Activated CD4-positive, alpha-beta T cell treated with anti-CD3 and anti-CD28 coated beads, Interleukin-2, amount 10 ng/mL, durations not matched to agents 7 days and 5 days (primary cell): ENCODE results near the gene LUZP2. TPM values are rescaled to one million over a fixed set of nuclear protein-coding genes. Genes with fewer than 3 reads are reported as not detected.
"Not testable (repeated sequence)": the region's sequence is repeated elsewhere in the genome, so short reads cannot be mapped to it uniquely, and the experiment has no call there.

Source experiments
- CTCF ChIA-PET: fragments of 350-600 bp; sonication (Branson Sonifier 250); formaldehyde crosslinking; loops from one replicate; lab custom pipeline; 2021; ENCODE audit warnings: antibody characterized with exemption; lab: Charles Lee
- POLR2A ChIA-PET: fragments of 350-600 bp; sonication (Branson Sonifier 250); formaldehyde crosslinking; loops from one replicate; lab custom pipeline; 2021; ENCODE audit warnings: antibody characterized with exemption; lab: Charles Lee
- DNase-seq: peaks from one replicate; pipeline ENCODE4 v3.0.0-alpha.2; 2020
- H3K27ac Mint-ChIP-seq: one replicate; pipeline ENCODE4 v1.8.0; 2021; ENCODE audit warnings: mild to moderate bottlenecking, moderate library complexity, mixed read lengths
- H3K27me3 Mint-ChIP-seq: one replicate; pipeline ENCODE4 v1.8.0; 2021; ENCODE audit warnings: mixed read lengths
- H3K36me3 Mint-ChIP-seq: one replicate; pipeline ENCODE4 v1.8.0; 2021; ENCODE audit warnings: low read depth, mixed read lengths
- H3K4me1 Mint-ChIP-seq: one replicate; pipeline ENCODE4 v1.8.0; 2021; ENCODE audit warnings: mixed read lengths
- H3K4me3 Mint-ChIP-seq: one replicate; pipeline ENCODE4 v1.8.0; 2021; ENCODE audit warnings: mild to moderate bottlenecking, moderate library complexity, mixed read lengths
- H3K9me3 Mint-ChIP-seq: one replicate; pipeline ENCODE4 v1.8.0; 2021; ENCODE audit warnings: mixed read lengths
- total RNA-seq, 2 experiments: library from RNA; stranded (reverse); gene quantifications; one replicate each; pipeline ENCODE4 v1.2.3, GENCODE V29; 2021

Gene LUZP2
- total RNA-seq, 2 experiments from 2014 or later = not detected

- H3K27ac Mint-ChIP-seq = no peak overlapping the region
- peaks cover 4% of the 10 kb centered on the region for H3K9me3 Mint-ChIP-seq
- no peaks in the 10 kb centered on the region for H3K4me1 Mint-ChIP-seq
Observed at GRCh38 chr11:24886880-24887619, 390.2 kb downstream of the LUZP2 start.

GRCh38 chr11:24890426-24890825, 393.6 kb downstream of the LUZP2 start:
- no peak overlapping the region for H3K27ac Mint-ChIP-seq
- ChIA-PET POLR2A (no interaction called here), CTCF (no interaction called here)
- no peak for DNase-seq
- no peaks in the 10 kb centered on the region for H3K27me3 Mint-ChIP-seq
- no peaks in the 10 kb centered on the region for H3K4me1 Mint-ChIP-seq
- H3K9me3 Mint-ChIP-seq = no peaks in the 10 kb centered on the region
- H3K36me3 Mint-ChIP-seq = no peaks in the 10 kb centered on the region
- H3K4me3 Mint-ChIP-seq = no peak overlapping the region

More at GRCh38 chr11:24886880-24887619, 390.2 kb downstream of the LUZP2 start:
- Mint-ChIP-seq H3K27me3 (no peaks in the 10 kb centered on the region), H3K4me3 (no peak overlapping the region), H3K36me3 (no peaks in the 10 kb centered on the region)
- CTCF ChIA-PET = no interaction called here
- no peak for DNase-seq
- POLR2A ChIA-PET = no interaction called here

- H3K4me1 Mint-ChIP-seq, H3K4me3 Mint-ChIP-seq, CTCF ChIA-PET, H3K27ac Mint-ChIP-seq, H3K36me3 Mint-ChIP-seq, H3K27me3 Mint-ChIP-seq, DNase-seq, POLR2A ChIA-PET, H3K9me3 Mint-ChIP-seq: not testable (repeated sequence)
Observed at GRCh38 chr11:24891845-24892492, 395.1 kb downstream of the LUZP2 start.

- no peaks in the 10 kb centered on the region for H3K9me3 Mint-ChIP-seq
- H3K36me3 Mint-ChIP-seq = no peaks in the 10 kb centered on the region
- ChIA-PET POLR2A (no interaction called here), CTCF (interaction anchor here (1.0 kb wide), 1 partner anchor 17 kb away, joined by 3 read pairs; no protein-coding TSS in a partner anchor)
- H3K27ac Mint-ChIP-seq = no peak overlapping the region
- H3K27me3 Mint-ChIP-seq = no peaks in the 10 kb centered on the region
- H3K4me3 Mint-ChIP-seq = no peak overlapping the region
- no peaks in the 10 kb centered on the region for H3K4me1 Mint-ChIP-seq
- no peak for DNase-seq
Observed at GRCh38 chr11:24896118-24896835, 399.4 kb downstream of the LUZP2 start.

- ChIA-PET CTCF (no interaction called here), POLR2A (no interaction called here)
- no peaks in the 10 kb centered on the region for H3K27me3 Mint-ChIP-seq
- H3K27ac Mint-ChIP-seq = no peak overlapping the region
- H3K4me3 Mint-ChIP-seq = no peak overlapping the region
- DNase-seq = no peak
- H3K4me1 Mint-ChIP-seq = no peaks in the 10 kb centered on the region
- no peaks in the 10 kb centered on the region for H3K9me3 Mint-ChIP-seq
- H3K36me3 Mint-ChIP-seq = no peaks in the 10 kb centered on the region
Observed at GRCh38 chr11:24900514-24900913, 403.7 kb downstream of the LUZP2 start.

- H3K27me3 Mint-ChIP-seq = no peaks in the 10 kb centered on the region
- H3K4me3 Mint-ChIP-seq = no peak overlapping the region
- no peak for DNase-seq
- H3K36me3 Mint-ChIP-seq = no peaks in the 10 kb centered on the region
- H3K4me1 Mint-ChIP-seq = no peaks in the 10 kb centered on the region
- ChIA-PET CTCF (no interaction called here), POLR2A (no interaction called here)
- H3K9me3 Mint-ChIP-seq = no peaks in the 10 kb centered on the region
- no peak overlapping the region for H3K27ac Mint-ChIP-seq
Observed at GRCh38 chr11:24900960-24901549, 404.2 kb downstream of the LUZP2 start.

- ChIA-PET POLR2A (no interaction called here), CTCF (no interaction called here)
- peaks cover 2% of the 10 kb centered on the region for H3K9me3 Mint-ChIP-seq
- H3K4me3 Mint-ChIP-seq = no peak overlapping the region
- H3K27me3 Mint-ChIP-seq = no peaks in the 10 kb centered on the region
- no peak for DNase-seq
- no peaks in the 10 kb centered on the region for H3K36me3 Mint-ChIP-seq
- H3K27ac Mint-ChIP-seq = no peak overlapping the region
- H3K4me1 Mint-ChIP-seq = no peaks in the 10 kb centered on the region
Observed at GRCh38 chr11:24903555-24903954, 406.7 kb downstream of the LUZP2 start.

GRCh38 chr11:24925091-24925490, 428.2 kb downstream of the LUZP2 start:
- CTCF ChIA-PET = no interaction called here
- H3K9me3 Mint-ChIP-seq = peaks cover 2% of the 10 kb centered on the region
- H3K4me1 Mint-ChIP-seq = no peaks in the 10 kb centered on the region
- no peak overlapping the region for H3K4me3 Mint-ChIP-seq
- POLR2A ChIA-PET = no interaction called here
- no peaks in the 10 kb centered on the region for H3K27me3 Mint-ChIP-seq
- H3K36me3 Mint-ChIP-seq = no peaks in the 10 kb centered on the region
- H3K27ac Mint-ChIP-seq = no peak overlapping the region
- no peak for DNase-seq

GRCh38 chr11:24932110-24933000, 435.5 kb downstream of the LUZP2 start:
- CTCF ChIA-PET = no interaction called here
- Mint-ChIP-seq H3K36me3 (no peaks in the 10 kb centered on the region), H3K9me3 (peaks cover 16% of the 10 kb centered on the region), H3K27me3 (no peaks in the 10 kb centered on the region), H3K4me1 (no peaks in the 10 kb centered on the region), H3K4me3 (no peak overlapping the region), H3K27ac (no peak overlapping the region)
- DNase-seq = no peak
- POLR2A ChIA-PET = no interaction called here

GRCh38 chr11:24934733-24935439, 438.0 kb downstream of the LUZP2 start:
- Mint-ChIP-seq H3K4me3 (no peak overlapping the region), H3K9me3 (peaks cover 16% of the 10 kb centered on the region), H3K27me3 (no peaks in the 10 kb centered on the region), H3K27ac (no peak overlapping the region), H3K36me3 (no peaks in the 10 kb centered on the region), H3K4me1 (no peaks in the 10 kb centered on the region)
- DNase-seq = no peak
- POLR2A ChIA-PET = no interaction called here
- CTCF ChIA-PET = interaction anchor here (0.6 kb wide), 1 partner anchor 220 kb away, joined by 3 read pairs; no protein-coding TSS in a partner anchor

GRCh38 chr11:24944891-24945290, 448.0 kb downstream of the LUZP2 start:
- Mint-ChIP-seq H3K4me3 (no peak overlapping the region), H3K4me1 (no peaks in the 10 kb centered on the region), H3K27me3 (no peaks in the 10 kb centered on the region), H3K36me3 (no peaks in the 10 kb centered on the region), H3K27ac (no peak overlapping the region), H3K9me3 (peaks cover 2% of the 10 kb centered on the region)
- CTCF ChIA-PET = no interaction called here
- POLR2A ChIA-PET = no interaction called here
- no peak for DNase-seq

GRCh38 chr11:24949406-24949805, 452.6 kb downstream of the LUZP2 start:
- POLR2A ChIA-PET = no interaction called here

More at GRCh38 chr11:24949406-24949805, 452.6 kb downstream of the LUZP2 start:
- no peaks in the 10 kb centered on the region for H3K27me3 Mint-ChIP-seq
- H3K4me1 Mint-ChIP-seq = no peaks in the 10 kb centered on the region
- no peak overlapping the region for H3K27ac Mint-ChIP-seq
- no peak for DNase-seq
- CTCF ChIA-PET = no interaction called here
- H3K9me3 Mint-ChIP-seq = peaks cover 3% of the 10 kb centered on the region
- H3K4me3 Mint-ChIP-seq = no peak overlapping the region
- H3K36me3 Mint-ChIP-seq = no peaks in the 10 kb centered on the region
